Fibroblast of skin of back (primary cell): Measurements from ENCODE around the gene WDR11.

ENCODE experiments used
- DNase-seq: peaks from one replicate; pipeline ENCODE4 v3.0.0-alpha.2; 2013

Gene WDR11

GRCh38 chr10:120944586-120945125 is 93.5 kb downstream of the WDR11 start:
- DNase-seq = no peak

- DNase-seq = no peak
Observed at GRCh38 chr10:120945182-120945581, 94.0 kb downstream of the WDR11 start.

- no peak for DNase-seq
Observed at GRCh38 chr10:120945801-120946302, 94.7 kb downstream of the WDR11 start.

- no peak for DNase-seq
Observed at GRCh38 chr10:120946497-120946896, 95.3 kb downstream of the WDR11 start.

- peak; percentile 67 for DNase-seq
Observed at GRCh38 chr10:120948889-120949608, 97.9 kb downstream of the WDR11 start.

GRCh38 chr10:120949609-120950031 is 98.5 kb downstream of the WDR11 start:
- no peak for DNase-seq

- DNase-seq = peak; percentile 53
Observed at GRCh38 chr10:120950051-120950561, 98.9 kb downstream of the WDR11 start.

GRCh38 chr10:120951288-120951687 is 100.1 kb downstream of the WDR11 start:
- DNase-seq = no peak

- DNase-seq = no peak
Observed at GRCh38 chr10:120953897-120954296, 102.7 kb downstream of the WDR11 start.
